NCI-H1694 treated with DMSO at 0.1 percent for 48 hours (cell line): ENCODE data around the gene OXER1.

Source experiments
- DNase-seq: peaks from one replicate; lab custom pipeline; 2025; lab: John Stamatoyannopoulos, UW

The OXER1 gene

GRCh38 chr2:42769583-42770287, 5.8 kb upstream of the OXER1 start:
- DNase-seq, result no peak

GRCh38 chr2:42768706-42769256, 4.8 kb upstream of the OXER1 start:
- DNase-seq, result no peak

GRCh38 chr2:42767899-42768705, 4.2 kb upstream of the OXER1 start:
- no peak for DNase-seq

GRCh38 chr2:42767080-42767898, 3.4 kb upstream of the OXER1 start:
- no peak for DNase-seq

GRCh38 chr2:42765686-42766085, 1.8 kb upstream of the OXER1 start:
- no peak for DNase-seq

- DNase-seq, result no peak
These were observed 966 bp upstream of the OXER1 start for GRCh38 chr2:42764901-42765300.

GRCh38 chr2:42762823-42763804, 821 bp downstream of the OXER1 start:
- DNase-seq, result no peak

- DNase-seq, result no peak
These were observed 1.8 kb downstream of the OXER1 start for GRCh38 chr2:42762155-42762554.

- no peak for DNase-seq
These were observed 2.4 kb downstream of the OXER1 start for GRCh38 chr2:42761554-42761953.

- DNase-seq, result no peak
These were observed 5.2 kb downstream of the OXER1 start for GRCh38 chr2:42758751-42759150.

GRCh38 chr2:42757981-42758740, 5.8 kb downstream of the OXER1 start:
- no peak for DNase-seq

GRCh38 chr2:42756966-42757513, 6.9 kb downstream of the OXER1 start:
- DNase-seq, result no peak

GRCh38 chr2:42756150-42756775, 7.7 kb downstream of the OXER1 start:
- no peak for DNase-seq

- DNase-seq, result no peak
These were observed 8.6 kb downstream of the OXER1 start for GRCh38 chr2:42755191-42755880.

GRCh38 chr2:42754776-42755140, 9.2 kb downstream of the OXER1 start:
- no peak for DNase-seq

- peak; percentile 37 for DNase-seq
These were observed 9.7 kb downstream of the OXER1 start for GRCh38 chr2:42754021-42754775.

GRCh38 chr2:42752816-42753813, 10.8 kb downstream of the OXER1 start:
- no peak for DNase-seq
